Ureter (tissue), 1 donor: ENCODE measurements around the gene SMAD2. TPM values are rescaled to one million over a fixed set of nuclear protein-coding genes. Genes with fewer than 3 reads are reported as not detected.

Source experiments
- DNase-seq: peaks from one replicate; pipeline ENCODE4 v3.0.0-alpha.2; 2020; ENCODE audit warnings: low spot score
- total RNA-seq: library from RNA; stranded (reverse); gene quantifications from one replicate; pipeline ENCODE4 v1.2.4, GENCODE V29; 2023
- donor health status: DM: yes; HTN: yes; CAD: no.

The SMAD2 gene
- total RNA-seq, 1 donor from 2014 or later: 128 TPM

DNA sequence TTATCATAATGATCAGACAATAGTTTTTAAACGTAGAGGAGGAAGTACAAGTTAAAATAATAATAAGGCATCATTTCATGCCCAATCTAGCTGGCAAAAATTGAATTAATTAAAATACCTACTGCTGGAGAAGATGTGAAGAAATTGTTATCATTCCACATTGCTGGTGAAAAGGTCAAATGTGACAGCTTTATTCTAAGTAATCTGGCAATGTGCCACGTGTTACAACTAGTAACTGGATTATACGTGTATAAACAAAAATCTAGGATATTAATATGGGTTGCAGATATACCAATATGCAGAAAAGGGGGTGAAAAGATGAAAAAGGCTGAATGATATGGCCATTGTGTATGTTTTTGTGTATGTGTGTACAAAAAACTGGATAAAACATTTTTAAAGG lies 32.4 kb downstream of the SMAD2 start:
- no peak for DNase-seq

DNA sequence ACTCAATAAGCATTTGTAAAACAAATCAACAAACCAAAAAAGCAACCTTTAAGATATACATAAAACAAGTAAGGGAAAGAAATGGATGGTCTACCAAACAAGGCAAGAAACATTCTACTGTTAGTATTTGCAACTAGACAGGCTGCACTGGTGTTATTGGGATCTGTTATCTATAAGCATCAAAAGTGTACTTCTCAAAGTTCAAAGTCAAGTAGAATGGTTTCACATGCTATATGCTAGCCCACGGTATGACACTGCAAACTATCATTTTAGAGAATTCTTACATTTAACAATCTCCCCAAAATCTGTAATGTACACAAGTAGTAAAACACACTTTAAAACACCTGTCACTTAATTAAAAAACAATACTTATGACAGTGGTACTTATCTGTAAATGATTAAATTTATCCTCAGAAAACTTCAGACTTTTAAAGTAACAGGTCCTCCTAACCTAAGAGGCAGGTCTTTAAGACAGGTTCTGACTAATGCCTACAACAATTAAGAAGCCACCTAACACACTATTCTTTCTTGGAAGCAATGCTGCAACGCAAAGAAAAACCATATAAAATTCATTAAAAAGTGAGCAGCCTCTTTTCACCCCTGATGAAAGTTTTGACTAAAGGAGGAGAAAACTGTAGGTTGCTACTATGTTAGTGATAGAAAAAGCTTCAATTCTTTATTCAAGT lies 34.8 kb downstream of the SMAD2 start:
- DNase-seq: no peak

DNA sequence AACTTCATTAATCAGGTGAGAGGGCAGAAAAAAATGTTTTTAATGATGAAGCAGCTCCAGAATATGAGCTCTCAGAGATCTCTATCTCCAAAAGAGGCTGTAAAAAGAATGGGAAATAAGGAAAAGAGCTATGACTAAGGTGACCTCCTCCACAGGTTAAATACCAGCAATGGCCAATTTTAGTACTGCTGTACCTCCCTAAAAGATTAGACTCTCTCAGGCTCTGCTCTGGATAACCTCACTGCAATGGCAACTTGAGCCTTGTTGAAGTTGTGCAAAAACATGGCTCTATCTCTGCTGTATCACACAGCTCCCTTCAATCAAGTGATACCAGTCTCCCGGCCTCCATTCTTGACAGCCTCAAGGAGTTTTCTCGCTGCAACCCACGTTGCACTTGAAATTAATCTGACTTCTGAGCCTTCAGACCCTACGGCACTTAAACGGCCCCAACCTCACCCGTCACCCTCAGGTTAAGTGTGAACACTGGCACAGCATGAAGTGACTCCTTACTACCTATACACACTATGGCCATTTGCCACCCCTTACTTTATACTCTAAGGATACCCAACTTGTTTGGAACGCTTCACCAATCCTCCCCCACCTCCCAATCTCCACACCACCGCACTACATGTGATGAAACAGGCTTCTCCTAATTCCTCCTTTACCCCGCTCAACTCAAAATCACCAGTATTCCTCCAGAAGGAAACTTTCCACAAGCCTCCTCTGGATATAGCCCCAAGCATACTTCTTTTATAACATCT lies 36.3 kb downstream of the SMAD2 start:
- DNase-seq: no peak

DNA sequence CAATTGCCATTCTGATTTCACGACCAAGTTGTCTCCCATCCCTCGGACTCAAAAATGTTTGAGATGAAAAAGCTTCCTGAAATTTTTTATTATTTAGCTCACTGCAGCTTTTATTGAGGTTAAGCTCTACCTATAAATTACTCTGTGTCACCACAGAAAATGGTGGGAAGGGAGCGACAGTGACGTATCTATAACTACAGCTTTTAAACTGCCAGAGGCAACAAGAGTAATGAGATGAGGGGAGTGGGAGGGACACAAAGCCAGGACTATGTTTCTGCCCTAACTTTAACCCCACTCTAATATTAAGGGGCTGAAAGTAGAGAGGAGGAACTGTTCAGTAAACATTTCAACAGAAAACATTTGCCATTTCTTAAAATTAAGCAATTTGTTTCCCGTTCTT lies 37.4 kb downstream of the SMAD2 start:
- DNase-seq: no peak

DNA sequence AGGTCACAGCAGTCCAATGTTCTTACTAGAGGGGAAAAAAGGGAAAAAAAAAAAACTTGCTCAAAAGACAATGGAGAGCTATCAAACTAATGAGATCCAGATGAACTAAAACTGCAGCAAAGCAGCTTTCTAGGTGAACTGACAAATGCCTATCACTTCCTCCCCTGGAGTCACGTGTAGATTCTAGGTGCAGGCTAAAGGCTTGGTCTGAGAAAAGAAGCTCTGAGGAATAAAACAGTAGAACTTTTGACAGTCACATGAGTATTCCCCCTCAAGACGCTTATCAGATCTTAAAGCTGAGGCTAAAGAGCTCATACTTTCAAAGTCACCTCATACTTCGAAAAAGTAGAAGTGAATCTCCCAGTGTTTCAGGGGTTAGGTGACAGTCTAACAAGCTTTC lies 42.3 kb downstream of the SMAD2 start:
- DNase-seq: no peak

DNA sequence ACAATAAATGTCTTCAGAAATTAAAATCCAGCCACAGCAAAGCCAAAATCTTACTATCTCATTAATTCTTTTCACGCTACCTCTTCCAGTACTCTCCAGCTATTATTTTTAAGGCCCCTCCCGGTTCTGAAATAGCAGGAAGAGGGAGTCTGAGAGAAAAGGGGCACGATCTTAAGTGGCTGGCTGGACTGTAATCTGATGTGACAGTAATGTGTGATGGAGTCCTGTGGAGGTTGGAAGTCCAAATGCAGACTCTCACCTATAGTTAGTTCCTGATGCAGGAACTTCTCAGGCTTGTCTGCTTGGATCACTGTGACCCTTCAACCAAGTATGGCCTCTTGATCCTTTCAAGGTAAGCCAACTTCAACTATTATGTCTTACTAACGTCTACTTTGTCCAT lies 43.2 kb downstream of the SMAD2 start:
- DNase-seq: no peak

DNA sequence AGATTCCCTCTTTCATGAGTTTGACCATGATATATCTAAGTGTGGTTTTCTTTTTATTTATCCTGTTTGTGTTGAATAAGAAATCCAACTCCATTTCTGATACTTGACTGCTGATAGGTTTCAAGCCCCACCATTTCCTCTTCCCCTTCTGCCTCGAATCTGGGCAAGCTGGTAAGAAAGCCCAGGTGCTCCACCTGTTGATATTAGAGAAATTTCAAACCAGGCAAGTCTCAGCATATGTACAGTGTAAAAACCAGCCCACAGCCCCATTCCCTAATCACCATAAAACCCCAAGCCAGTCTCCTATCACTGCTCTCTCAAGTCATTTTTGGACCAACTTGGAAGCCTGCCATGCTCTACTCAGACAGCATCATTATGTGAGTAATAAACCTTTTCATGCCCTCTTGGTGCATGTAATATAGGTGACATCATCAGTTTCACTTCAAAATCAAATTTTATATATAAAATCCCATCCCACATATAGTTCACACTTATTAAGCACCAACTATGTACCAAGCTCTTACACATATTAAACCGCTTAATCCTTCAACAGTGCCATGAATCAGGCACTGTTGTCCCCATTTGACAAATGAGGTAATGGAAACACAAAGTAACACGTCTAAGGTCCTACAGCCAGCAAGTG lies 46.6 kb downstream of the SMAD2 start:
- DNase-seq: no peak

DNA sequence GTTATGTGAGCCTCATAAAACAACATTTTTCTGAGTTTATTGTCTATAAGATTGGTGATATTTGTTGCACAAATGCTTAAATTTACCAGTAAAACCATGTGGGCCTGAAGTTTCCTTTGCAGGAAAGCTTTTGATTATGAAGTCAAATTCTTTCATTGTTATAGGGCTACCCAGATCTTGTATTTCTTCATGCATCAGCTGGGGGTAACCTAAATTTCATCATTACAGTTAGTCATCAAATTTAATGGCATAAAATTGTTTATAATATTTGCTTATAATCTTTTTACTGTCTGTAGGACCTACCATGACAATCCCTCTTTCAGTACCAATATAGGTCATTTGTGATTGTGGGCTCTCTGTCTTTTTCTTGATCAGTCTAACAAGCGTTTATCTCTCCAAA lies 47.8 kb downstream of the SMAD2 start:
- DNase-seq: no peak

DNA sequence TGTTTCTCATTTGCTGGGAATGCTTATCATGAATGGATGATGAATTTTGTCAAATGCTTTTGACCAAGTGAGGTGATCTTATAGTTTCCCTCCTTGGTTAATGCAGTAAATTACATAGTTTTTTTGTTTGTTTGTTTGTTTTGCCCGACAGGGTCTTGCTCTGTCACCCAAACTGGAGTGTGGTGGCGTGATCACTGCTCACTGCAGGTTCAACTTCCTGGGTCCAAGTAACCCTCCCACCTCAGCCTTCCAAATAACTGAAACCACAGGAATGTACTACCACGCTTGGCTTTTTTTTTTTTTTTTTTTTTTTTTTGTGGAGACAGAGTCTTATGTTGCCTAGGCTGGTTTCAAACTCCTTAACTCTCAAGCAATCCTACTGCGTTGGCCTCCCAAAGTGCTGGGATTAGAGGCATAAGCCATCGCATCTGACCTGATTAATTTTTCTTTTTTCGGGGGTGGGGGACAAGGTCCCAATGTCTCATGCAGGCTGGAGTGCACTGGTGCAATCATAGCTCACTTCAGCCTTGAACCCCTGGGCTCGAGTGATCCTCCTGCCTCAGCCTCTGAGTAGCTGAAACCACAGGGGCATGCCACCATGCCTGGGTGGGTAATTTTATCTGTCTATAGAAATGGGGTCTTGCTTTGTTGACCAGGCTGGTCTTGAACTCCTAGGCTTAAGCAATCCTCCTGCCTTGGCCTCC lies 48.6 kb downstream of the SMAD2 start:
- DNase-seq: no peak

DNA sequence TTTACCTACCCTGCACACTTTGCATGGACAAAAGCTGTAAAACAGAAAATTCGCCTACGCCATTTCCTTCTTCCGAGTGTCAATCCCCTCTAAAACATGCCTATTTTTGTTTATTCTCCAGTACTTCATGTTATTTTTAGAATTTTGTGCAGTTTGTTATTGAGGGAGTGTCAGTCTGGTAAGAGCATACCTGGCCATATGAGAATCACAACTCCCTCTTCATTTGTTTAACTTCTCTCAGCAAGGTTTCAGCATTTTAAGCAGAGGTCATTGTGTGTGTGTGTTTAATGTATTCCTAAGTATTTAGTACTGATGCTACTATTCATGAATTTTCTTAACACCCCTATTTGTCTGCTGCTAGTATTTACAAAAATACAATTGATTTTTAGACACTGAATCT lies 49.4 kb downstream of the SMAD2 start:
- DNase-seq: no peak

DNA sequence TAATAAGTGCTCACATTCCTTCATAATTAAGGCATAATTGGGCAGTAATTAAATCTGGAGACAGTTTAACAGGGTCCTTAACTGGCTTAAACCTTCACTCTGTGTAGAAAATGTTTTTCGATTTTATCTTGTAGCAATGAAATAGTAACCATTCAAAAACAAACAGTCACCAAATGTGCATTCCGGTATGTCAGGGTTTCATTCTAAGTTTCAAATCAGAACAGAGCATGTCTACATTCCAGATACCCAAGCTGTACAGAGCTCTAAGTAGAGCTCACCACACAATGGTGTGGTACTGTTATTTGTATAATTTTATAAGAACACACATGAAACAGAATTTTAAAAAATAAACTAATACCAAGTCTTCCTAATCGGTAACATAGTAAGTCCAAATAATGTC lies 52.6 kb downstream of the SMAD2 start:
- DNase-seq: no peak

DNA sequence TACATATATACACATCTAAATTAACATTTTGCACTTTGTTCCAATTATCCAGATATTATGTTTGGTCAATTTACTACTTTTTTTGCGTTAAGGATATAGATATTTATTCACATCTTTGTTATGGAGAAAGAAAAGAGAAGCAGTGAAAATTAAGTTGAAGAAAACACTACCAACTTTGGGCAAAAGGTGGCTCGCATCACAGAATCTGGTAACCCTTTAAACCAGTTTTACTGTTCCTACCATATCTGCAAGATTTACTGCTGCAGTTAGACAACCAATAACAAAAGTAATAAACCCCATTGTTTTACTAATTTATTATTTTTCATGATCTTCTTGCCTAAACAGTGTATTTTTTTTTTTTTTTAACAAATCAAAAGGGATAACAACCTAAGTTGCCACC lies 53.6 kb downstream of the SMAD2 start:
- no peak for DNase-seq

DNA sequence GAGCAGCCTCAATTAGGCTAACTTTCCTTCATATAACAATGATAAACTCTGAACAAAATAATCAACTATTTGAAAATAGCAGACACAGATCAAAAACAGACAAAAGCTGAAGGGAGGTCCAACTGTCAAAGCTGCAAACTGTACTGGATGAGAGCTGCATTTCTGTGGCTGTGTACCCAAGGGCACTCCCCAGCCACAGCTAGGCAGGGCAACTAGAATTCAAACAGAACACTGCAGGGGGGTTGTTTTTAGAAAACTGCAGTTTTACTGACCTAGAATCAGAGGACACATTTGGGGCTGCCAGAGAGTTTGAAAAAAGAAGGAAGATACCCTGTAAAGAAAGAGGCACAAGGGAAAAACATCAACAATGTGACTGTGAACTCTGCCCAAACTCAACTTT lies 56.8 kb downstream of the SMAD2 start:
- no peak for DNase-seq

DNA sequence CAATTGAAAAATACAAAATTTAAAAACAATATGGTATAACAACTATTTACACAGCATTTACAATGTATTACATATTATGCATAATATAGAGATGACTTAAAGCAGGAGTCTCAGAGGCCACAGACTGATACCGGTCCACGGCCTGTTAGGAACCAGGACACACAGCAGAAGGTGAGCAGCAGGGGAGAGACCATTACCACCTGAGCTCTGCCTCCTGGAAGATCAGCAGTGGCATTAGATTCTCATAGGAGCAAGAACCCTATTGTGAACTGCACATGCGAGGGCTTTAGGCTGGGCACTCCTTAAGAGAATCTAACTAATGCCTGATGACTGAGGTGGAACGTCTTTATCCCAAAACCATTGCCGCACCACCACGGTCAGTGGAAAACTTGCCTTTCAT lies 58.0 kb downstream of the SMAD2 start:
- DNase-seq: no peak

DNA sequence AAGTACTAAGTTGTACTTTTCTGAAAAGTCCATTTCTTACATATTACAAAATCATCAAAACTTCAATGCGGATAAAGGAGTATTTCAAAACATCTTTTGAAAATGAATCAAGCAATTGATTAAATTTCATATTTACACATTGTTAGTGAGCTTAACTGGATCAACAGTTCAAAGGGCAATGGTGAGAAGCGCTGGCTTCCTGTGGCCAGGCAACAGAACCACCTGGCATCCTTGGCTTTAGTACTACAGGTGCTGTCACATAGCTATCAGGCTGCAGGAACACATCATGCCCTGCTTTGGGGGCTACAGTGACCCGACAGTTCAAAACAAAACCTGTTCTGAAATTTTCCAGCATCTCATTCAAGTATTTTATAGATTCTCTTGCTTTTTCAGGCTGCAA lies 59.2 kb downstream of the SMAD2 start:
- no peak for DNase-seq

DNA sequence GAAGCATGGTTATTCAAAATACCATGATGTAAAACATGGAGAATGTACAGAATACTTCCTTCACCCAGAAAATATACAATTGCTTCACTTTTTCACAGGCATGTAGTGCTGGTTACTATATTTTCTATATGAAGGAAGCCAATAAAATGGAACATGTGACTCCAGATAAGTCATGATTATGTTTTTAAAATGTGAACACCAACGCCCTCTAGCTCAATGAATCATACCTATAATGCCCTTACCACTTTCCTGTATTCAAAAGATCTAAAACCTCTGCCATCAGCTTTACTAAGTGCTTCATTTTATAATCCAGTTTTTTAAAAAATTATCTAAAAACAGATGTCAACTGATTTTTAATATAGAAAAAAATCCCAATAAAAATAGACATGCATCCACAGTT lies 59.9 kb downstream of the SMAD2 start:
- DNase-seq: no peak

DNA sequence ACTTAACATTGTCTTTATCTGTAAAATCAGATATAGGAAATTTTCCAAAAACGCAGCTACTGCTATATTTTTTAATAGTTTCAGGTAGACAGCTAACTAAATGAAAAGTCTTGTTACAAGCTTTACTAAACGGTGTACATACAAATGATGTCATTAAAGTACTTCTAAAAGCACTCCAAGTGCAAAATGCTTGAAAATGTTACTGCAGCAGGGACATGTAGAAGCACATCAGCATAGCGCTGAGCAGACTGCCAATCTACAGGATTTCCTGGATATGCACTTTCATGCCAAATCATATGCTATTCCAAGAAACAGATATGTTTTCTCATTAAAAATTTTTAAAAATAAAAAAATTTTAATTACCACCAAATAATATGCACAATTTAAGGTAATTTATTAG lies 61.7 kb downstream of the SMAD2 start:
- no peak for DNase-seq

DNA sequence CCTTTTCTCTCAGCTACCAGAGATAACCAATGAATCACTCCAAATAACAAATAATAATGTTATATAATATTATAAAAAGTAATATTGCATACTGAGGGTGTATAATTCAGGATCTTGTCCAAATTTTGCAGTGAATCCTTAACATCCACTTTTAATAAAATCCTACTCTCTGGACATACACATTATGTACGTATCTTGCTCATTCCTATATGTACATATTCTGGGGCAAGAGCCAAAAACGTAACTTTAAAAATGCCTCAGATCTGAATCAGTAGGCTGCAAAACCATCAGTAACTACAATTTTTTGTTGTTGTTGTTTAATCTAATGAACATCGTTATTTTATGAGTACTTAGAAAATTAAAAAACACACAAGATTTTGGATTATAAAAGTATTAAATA lies 65.3 kb downstream of the SMAD2 start:
- no peak for DNase-seq

DNA sequence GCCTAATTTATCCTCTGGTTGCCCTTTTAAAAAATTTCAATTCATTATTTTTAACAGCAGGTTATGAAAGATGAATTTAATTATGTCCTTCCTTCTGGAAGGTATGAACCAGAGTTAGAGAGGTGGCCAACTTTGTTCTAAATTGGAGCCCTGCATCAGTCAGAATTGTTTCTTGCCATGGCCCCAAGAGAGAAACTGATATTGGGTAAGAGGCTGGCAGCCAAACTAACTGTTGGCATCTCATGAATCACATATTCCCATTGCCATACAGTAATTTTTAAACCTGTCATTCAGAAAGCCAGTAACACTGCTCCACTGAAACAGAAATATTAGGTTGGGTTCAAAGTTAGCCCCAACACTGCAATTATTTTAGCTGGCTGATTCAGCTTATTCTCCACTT lies 67.4 kb downstream of the SMAD2 start:
- no peak for DNase-seq

DNA sequence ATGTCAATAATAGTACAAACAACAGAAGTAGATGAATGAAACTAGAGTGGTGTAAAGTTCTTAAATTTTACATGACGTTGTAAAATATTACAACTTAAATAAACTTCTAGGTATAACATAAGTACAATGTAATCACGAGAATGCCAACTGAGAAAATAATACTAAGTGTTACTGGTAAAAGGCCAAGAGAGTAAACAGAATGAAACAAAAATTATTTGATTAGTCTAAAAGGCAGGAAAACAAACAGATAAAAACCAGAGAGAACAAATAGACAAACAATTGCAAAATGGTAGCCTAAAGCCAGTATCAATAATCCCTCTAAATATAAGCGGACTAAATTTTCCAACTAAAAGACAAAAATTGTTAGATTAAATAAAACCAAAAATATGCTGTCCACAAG lies 71.9 kb downstream of the SMAD2 start:
- no peak for DNase-seq

DNA sequence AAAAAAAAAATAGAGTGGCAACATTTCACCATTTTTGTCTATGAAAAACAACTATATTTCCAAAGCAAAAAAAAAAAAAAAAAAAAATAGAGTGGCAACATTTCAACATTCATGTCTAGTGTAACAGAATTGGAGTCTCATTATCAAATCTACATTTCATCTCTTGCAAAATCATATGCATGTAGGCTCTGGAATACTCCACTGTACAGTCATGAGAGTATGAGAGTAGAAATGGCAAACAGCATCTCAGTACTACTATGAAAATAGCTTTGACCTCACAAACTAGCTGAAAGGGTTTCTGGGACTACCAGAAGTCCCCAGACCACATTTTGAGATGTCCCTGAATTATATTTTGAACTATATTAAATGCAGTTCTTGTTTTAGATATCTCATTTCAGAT lies 82.8 kb downstream of the SMAD2 start:
- no peak for DNase-seq

DNA sequence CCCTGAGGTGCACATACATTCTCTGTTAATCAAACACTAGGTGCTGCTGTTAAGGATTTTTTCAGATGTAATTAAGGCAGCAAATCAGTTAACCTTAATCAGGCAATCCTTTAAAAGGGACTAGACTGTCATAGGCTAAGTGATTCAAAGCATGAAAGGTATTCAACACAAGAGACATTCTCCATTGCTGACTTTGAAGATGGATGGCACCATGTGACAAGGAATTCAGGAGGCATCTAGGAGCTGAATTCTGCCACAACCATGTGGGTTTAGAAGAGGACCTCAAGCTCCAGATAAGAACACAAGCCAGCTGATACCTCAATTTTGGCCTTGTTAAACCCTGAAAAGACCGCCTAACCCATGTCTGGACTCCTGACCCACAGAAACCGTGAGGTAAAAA lies 84.0 kb downstream of the SMAD2 start:
- DNase-seq: no peak
